ENCODE results near the gene DEPP1.

DEPP1 gene

DNA sequence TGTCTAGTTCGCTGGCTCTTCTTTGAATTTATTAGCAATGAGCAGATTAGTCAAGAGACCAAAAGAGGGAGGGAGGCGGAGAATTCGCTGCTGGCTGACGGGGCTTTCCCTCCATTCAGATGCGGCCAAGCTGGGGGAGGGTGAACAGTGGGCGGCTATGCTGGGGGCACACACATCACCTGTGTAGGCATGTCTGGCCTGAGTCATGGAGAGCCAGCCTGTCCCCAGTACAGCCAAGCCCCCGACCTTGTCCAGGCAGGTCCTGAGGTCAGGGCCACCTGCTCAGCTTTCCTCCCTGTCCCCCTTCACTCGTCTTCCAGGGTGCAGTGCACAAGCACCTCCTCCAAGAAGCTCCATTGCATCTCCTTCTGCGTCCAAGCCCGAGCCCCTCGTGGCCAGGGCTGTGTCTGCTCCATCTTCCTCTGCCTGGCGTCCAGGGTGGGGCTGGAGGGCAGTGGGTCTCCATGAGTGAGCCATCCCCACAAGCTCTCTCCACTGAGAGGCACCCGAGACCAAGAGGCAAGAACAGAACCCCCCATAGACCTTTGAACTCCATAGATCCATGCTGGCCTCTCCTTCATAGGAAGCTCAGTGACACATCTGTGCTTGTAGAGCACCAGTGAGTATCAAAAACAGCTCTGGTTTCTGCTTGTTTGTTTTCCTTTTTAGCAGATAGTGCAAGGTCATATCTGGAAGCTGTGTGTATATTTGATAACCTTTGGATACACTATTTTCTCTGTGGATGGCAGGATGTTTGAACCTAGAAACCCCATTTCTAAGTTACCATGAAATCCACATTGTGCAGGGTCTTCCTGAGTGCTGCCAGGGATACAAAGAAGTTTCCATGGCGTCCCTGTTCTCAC is 1.9 kb upstream of the DEPP1 start:
- no peak for DNase-seq (ENCODE audit: low read depth in 3 of 3)

DNA sequence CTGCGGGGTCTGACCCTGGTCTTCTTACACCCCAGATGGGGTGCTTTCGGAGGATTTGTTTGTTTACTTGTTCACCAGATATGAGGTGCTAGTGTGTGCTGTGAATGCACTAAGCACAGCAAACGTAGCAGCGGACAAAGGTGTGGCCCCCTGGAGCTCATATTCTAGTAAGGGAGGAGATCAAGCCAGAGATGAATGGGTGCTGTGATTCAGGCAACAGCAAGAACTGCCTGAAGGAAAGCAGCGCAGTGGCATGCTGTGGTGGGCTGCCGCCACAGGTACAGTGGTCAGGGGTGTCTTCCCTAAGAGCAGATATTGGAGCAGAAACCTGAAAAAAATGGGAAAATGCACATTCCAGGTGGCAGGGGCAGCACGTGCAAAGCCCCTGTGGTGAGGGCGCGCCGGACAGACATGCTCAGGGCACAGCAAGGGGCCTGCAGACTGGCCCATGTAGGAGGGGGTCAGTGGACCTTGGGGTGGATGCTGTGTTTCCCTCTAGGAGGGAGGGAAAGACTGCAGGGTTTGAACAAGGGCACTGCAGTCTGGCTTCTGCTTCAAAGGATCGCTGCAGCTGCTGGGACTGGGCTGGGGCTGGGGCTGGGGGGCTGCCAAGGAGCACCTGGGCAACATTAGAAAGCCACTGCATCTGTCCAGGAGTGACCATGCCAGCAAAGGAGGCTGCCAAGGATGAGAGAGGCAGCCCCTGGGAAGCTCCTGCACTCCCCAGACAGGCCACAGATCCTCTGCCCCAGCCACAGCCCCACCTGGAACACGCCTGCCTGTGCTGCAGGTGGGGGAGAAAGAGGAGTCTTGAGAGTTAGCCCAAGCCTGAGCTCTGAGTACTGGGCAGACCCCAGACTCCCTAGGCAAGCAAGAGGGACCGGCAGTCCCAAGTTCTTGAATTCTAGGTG is 927 bp upstream of the DEPP1 start:
- no peak for DNase-seq (ENCODE audit: low read depth in 3 of 3)

DNA sequence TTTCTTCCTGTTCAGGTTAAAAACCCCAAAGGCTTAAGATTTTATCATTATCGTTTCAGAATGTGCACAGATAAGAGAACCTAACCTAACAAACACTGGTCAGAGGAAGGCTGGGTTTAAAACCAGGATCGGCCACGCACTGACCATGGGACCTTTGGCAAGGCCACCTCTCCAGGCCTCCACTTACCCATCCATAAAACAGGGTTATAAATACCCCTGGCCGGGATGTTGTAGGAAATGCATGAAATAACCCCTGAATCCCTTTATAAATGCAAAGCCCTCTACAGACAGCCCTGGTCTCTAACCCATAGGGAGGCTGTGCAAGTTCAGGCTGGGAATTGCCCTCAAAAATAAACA is 418 bp downstream of the DEPP1 start:
- no peak for DNase-seq (ENCODE audit: low read depth in 3 of 3)

DNA sequence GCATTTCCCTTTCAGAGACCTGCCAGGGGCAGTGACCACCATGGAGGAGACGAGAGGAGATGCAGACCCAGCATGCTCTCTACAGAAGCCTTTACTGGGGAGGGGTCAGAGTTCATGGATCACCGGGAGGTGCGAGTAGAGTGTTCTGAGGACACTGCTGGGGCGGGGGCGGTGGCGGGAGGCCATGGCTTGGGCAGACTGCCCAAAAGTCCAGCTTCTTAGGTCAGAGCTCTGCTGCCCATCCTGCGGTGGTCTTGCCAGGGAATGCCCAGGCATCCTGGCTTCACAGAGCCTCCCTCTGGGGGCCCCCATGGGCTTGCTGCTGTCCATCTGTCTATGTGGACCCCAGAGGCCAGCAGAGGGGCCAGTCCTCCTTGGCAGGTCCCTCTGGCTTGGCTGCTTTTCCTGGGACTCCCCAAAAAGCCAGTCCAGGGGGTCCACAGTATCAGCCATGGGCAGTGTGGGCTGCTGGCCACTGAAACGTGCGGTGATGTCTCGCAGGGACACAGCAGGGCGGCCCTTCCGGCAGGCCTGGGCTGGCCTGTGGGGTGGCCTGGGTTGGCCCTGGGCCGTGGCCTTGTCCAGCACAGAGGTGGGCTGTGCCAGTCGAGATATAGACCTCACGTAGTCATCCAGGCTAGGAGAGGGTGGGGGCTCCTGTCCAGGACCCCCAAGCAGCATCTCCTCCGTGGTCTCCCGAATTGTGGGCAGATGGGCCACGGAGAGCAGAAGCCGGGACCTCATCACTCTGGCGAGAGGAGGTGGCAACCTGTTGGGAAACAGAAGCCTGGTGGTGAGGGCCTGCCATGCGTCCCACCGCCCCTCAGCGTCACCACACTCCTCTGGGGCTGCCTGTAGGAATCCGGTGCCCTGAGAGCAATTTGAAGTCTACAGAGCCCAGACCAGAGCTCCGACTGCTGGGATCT is 1.1 kb downstream of the DEPP1 start:
- no peak for DNase-seq (ENCODE audit: low read depth in 3 of 3)

DNA sequence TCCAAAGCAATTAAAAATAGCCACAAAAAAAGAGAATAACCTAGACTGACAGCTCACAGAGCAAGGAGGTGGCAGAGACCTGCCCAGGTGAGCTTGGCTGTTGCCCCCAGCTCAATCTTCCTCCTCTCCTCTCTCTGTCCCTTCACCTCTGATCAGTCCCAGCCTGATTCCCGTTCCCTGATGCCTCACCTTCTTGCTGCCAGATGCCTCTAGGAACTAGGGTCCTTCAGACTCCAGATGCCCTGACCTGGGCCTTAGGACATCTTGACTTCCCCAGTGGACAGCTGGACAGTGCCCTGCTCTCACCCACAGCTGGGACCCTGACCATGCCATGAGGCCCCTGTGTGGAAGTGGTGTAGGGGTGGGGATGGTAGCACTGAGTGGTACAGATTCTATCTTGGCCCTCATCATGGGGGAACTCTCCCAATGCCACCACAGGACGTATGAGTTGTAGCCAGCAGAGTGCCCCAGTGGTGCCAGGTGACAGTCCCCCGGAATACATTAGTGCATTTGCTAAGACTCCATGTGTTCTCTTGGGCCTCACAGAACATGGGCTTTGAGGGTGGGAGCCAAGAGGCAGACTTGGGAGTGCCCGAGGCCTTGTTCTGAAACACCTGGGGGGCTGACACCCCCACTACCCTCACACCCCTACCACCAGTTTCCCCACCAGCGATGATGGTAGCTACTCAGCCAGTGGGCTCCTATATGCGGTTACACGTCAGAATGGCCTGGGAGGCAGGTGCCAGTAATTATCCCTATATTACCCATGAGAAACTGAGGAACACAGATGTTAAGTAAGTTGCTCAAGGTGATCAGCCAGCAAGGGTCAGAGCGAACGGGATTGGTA is 2.0 kb downstream of the DEPP1 start:
- no peak for DNase-seq (ENCODE audit: low read depth in 3 of 3)

DNA sequence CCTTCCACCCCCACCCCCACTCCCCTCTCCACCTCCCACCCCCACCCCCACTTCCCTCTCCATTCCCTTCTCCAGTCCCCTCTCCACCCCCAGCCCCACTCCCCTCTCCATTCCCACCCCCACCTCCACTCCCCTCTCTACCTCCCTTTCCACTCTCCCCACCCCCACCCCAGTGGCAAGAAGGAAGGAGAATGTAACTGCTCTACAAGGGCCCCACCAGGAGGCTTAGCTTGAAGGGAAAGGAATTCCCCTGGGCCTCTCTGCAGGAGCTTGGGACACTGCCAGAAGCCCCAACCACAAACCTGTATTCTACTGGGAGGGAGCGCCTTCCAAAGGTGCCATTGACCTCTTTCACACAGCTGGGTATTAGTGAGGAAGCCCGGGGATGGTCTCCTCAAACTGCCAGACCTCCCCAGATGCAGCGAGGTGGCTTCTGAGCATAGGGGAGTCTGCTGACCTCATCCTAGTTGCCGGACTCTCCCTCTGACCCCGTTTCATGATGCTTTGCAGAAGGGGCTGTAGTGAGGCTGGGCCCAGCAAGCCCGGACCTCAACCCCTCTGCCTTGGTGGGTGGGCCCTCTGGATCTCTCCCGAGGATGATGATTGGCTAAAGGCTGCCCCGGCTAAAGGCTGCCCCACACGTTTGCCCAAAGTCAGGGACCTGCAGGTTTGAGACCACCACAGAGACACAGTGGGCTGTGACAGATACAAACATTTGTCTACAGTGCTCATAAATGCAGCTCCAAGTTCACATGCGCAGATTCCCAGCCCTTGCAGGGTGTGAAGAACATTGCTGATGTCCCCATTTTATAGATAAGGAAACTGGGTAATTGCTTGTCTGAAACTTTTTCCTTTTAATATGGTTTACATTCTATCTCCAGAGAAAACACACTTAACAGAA is 2.9 kb downstream of the DEPP1 start:
- no peak for DNase-seq (ENCODE audit: low read depth in 3 of 3)

DNA sequence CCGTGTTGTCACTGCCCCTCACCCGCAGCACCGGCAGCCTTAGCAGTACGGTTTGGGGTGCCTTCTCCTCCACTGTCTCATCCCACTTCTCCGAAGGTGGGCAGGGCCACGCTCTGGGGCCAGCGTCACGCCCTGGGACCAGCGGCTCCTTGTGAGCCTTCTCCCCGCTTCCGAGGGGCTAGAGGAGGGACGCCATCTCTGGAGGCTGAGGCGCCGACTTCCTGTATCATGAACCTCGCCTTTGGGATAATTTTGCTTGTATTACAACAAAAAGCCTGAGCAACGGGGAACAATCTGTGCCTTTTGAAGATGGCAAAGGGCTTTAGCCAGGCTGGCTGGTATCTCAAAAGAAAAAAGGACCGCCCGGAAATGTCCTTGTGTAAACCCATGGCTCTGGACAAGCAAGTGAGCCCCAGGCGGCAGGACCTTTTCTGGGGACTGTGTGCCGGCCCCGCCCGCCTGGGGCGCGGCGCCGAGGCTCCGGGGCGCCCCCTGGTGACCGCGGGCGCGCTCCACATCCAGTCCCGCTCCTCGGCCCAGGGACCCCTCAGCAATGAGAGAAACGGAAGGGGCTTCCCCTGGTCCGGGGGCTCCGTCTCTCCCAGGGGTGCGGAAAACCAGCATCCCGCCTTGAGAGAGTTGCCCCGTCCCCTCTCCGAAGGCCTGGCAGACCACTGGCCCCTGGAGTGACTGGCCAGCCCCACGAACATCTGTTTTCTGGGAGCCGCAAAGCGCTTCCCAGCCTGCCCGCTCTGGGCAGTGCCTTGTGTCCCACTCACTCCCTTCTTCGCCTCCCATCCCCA is 3.8 kb downstream of the DEPP1 start:
- DNase-seq (ENCODE audit: low read depth in 3 of 3): peak; percentile 36 to 43 (median 40)

DNA sequence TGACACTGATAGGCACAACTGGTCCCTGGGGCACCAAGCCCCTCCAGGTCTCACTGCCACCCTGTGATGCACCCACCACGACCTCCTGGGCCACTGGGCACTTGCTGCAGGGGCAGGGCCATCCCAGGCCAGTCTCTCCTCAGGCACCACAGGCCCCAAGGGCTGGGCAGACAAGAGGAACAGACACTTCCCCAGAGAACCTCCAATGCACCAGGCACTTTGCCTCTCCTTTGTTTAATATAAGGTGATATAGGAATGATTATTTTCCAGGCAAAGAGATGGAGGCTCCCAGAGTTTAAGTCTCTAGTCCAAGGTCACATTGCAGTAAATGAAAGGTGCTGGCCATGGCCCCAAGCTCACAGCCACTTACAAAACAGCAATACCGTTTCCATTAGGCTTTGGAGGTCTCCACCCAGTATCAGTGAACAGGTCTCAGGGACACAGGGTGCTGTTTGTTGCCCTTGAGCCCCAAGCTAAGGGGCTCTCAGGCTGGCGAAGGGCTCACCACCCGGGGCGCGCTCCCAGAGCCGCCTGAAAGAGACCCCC is 4.5 kb downstream of the DEPP1 start:
- DNase-seq (ENCODE audit: low read depth in 3 of 3): no peak

DNA sequence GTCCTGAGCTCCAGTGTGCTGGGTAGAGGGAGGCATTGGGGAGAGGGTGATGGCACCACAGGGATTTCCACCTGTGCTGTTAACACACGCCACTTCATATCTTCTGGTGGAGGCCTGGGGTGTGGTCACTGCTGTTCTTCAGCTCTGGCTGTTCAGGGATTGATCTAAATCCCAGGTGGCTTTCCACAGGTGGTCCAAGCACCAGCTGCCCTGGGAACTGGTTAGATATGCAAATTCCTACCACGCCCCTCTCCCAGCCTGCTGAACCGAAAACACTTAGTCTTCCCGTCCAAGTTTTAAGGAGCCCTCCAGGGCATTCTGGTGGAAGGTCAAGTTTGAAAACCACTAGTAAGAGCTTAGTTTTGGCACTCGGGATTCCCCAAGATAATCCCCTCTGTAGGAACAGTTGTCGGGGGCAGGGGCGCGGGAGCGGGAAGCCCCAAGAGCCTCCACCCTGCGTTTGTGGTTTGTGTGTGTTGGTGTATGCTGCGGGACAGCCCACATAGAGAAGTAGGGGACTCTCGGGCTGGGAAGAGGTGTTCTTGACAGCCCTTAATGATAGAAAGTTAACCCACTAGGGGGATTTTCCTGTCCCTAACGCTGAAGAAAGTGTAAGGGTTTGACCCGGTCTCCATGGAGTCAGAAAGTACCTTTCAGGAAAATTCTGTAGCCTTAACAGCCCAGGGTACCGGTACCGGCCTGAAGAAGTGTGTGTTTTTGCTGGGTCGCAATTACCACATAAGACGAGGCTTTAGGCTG is 5.1 kb downstream of the DEPP1 start:
- no peak for DNase-seq (ENCODE audit: low read depth in 3 of 3)

DNA sequence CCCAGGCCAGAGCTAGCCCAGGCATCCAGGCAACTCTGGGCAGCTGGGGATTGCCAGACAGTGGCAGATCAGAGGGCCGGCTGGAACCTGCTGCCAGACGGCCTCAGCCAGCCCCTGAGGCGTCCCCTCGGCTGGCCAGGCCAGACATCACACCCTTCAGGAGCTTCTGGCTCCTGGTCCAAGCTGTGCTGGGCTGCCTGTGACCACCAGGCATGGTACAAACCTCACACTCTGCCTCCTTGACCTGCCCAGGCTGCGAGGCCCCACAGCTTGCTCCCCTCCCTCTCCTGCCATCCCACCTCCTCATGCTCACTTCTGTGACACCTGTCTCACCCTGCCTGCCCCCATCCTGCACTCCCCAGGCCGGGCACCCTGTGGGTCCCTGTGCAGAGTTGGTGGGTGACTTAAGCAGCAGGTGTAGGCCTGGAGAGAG is 5.7 kb downstream of the DEPP1 start:
- DNase-seq (ENCODE audit: low read depth in 3 of 3): no peak

DNA sequence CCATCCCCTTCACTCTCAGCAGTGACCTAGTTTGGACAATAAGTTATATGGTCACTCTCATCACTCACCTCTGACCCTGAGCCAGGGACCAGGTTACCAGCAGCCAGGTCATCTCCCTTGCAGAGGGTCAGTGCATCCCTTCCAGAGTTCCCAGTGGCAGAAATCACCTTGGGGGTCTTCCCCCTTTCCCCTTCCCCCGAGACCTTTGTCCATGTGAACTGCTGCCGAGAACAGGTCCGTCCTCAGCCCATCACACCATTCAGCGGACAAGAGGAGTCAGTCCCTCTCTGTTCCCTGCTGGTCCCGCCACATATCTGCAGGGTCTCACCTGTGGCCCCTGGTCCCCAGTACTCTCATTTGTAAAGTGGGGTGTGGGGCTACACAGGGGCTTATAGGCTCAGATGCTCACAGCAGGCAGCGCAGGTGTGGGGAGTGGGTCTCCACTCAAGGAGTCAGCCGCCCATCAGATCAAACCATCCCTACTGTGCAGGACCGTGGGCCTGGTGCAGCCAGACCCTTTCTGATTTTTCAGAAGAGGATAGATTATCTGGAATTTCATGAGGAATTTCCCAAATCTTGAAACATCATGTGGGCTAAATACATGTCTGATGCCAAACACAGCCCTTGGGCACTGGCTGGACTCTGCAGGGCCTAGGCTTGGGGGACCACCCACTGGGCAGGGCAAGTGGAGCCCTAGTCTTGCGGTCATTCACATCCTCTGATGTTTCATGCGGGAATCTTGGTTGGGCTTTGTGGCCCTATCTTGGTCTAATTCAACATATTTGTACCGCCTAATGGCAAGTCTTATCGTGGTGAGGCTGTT is 6.5 kb downstream of the DEPP1 start:
- no peak for DNase-seq (ENCODE audit: low read depth in 3 of 3)

DNA sequence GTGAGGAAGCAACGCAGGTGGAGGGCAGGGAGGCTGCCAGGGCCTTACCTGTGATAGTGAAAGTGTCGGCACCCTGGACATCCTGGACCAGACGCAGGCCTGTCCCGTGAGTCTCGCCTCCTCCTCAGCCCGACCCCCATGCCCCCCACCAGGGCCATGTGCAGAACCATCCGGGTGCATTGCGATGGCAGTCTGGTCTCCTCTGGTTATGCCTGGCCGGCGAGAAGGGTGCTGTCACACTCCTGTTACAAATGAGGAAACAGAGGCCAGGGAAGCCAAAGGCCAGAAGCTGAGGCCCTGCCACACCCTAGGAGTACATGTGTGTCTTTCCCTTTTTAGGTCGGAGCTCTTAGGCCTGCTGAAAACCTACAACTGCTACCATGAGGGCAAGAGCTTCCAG is 7.2 kb downstream of the DEPP1 start:
- no peak for DNase-seq (ENCODE audit: low read depth in 3 of 3)

DNA sequence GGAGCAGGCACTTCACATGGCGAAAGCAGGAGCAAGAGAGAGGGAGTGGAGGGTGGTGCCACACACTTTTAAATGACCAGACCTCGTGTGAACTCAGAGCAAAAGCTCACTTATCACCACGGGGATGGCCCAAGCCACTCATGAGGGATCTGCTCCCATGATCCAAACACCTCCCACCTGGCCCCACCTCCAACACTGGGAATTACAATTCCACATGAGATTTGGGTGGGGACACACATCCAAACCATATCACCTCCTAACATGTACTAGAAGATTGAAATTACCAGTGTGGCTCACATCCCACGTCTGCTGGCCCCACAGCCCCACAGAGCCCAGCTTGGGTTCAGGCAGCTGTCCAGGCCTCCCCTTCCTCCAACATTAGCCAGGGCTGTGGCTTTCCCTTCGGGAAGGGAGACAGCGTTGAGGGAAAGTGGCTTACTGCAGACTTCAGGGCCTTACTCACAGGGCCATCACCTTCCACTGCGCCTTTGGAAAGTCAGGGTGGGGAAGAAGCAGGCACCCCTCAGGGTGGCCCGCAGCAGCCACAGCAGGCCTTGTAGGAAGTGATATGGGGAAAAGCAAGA is 7.7 kb downstream of the DEPP1 start:
- no peak for DNase-seq (ENCODE audit: low read depth in 3 of 3)

DNA sequence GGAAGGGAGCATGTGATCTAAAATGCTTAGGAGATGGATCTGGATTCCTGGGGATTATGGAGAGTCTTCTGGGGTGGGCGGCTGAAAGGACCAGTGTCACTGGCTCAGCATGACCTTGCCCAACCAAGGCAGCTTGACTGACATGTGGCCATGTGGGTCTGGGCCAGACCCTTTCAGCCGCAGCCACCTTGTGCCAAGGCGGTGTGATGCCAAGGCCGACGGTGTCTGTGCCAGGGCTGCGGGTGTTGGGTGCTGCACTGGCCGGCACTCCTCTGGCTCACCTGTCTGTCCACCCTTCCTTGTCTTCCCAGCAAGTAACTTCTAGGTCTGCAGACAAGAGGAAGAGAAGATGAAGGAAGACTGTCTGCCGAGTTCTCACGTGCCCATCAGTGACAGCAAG is 8.8 kb downstream of the DEPP1 start:
- DNase-seq (ENCODE audit: low read depth in 3 of 3): no peak

DNA sequence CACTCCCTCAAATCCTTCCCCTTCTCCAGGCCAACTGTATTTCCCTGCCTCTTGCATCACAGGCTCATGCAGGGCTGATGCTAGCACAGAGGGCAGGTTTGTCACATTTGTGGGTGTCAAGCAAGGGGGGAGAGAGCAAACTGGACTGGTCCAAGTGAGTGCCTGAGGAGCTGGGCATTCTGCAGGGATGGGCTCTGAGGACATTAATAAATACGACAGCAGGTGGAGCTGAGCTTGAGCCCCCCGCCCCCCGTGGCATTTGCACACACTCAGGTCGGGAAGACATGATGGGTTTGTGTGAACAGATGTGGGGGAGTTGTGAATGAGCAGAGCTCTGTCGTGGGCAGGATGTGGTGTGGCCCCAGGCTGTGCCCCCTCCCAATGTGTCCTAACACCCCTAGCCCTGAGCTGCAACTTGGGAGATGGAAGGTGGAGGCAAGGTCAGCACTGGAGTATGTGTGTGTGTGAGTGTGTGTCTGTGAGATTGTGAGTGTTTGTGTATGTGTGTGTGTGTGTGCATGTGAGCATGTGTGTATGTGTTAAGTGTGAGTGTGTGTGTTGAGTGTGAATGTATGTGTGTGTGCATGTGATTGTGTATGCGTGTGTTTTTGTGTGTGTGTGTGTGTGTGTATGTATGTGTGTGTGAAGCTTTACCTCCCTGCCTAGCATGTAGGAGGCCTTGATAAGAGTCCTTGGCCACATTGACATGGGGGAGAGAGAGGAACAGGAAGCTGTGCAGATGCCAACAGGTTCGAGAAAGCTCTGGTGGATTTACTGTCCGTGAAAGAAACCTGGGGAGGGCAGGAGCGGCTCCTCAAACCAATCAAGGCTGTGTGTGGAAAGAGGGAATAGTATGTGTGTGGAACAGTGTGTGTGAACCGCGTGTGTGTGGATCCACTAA is 9.9 kb downstream of the DEPP1 start:
- no peak for DNase-seq (ENCODE audit: low read depth in 3 of 3)

DNA sequence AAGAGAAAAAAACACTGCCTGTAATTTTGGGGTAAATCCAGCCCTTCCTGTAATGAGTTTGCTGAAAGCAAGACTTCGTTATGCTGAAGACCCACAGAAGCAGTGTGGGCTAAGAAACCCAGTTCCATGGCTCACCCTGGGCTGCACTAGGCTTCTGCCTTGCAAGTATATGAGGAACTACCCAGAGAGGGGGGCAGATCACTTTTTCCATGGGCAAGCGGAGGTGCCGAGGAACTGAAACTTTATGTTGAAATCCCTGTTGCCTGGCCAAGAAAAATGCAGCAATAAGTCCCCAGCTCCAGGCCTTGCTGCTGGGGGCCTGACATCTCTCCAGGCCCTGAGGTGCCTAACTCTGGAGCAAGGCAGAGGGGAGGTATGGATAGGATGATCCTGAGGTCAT is 10.5 kb downstream of the DEPP1 start:
- no peak for DNase-seq (ENCODE audit: low read depth in 3 of 3)
